ENCODE measurements around the gene HCK. TPM values are rescaled to one million over a fixed set of nuclear protein-coding genes. Genes with fewer than 3 reads are reported as not detected.

The HCK gene
- total RNA-seq, 1 experiment from 2014 or later: 0.17 TPM

GRCh38 chr20:32075534-32075933, 23.5 kb downstream of the HCK start:
- no peaks in the 10 kb centered on the region for H3K9me3 ChIP-seq (ENCODE audit: control insufficient read depth in 1 of 2, insufficient read depth in 1 of 2, low read depth in 1 of 2, low read length in 2 of 2)
- H3K79me2 ChIP-seq (ENCODE audit: insufficient read depth, low read length): no peaks in the 10 kb centered on the region
- ChIA-PET POLR2A (no interaction called here), CTCF (no interaction called here), RAD21 (ENCODE audit: low non-redundant PET in 1 of 2, low total read pairs in 2 of 2, uncharacterized antibody in 2 of 2, unreplicated experiment in 2 of 2) (no interaction called here)
- DNase-seq (ENCODE audit: low read depth, low spot score) (no peak), ATAC-seq (no peak)
- H3K9me2 ChIP-seq (ENCODE audit: insufficient read depth): no peaks in the 10 kb centered on the region
- H3K4me2 ChIP-seq (ENCODE audit: low read length): no peak overlapping the region
- no peak overlapping the region for H2AFZ ChIP-seq (ENCODE audit: low read depth, low read length, poor library complexity, severe bottlenecking)
- no peak overlapping the region for H3K4me3 ChIP-seq (replicated peaks in 1 of 2; ENCODE audit: low read depth in 1 of 2, low read length in 2 of 2)
- peaks cover 0 to 9% of the 10 kb centered on the region in 2 experiments; a peak in 3 of 4 replicates for H3K4me1 ChIP-seq (ENCODE audit: control insufficient read depth in 1 of 2, insufficient read depth in 2 of 2, low read length in 2 of 2)
- no peak for TF ChIP-seq ZNF274 (IDR thresholded peaks at IDR 0.05; ENCODE audit: low read depth, low read length)
- no peak for TF ChIP-seq CTCF (IDR thresholded peaks at IDR 0.05 in 2 of 3, conservative IDR thresholded peaks at IDR 0.05 in 1 of 3; ENCODE audit: borderline replicate concordance in 1 of 3, insufficient read depth in 1 of 3, low read depth in 2 of 3, low read length in 2 of 3)
- TF ChIP-seq YY1 (IDR thresholded peaks at IDR 0.05; ENCODE audit: extremely low read depth, insufficient replicate concordance, low read depth, low read length): no peak
- H3K27ac ChIP-seq (ENCODE audit: low read depth, low read length): no peak overlapping the region
- H3K27me3 ChIP-seq (ENCODE audit: insufficient read depth, low read length): 0 out of 2 replicates have a peak, but pooled peaks cover 5% of the 10 kb centered on the region
- H3K9ac ChIP-seq (ENCODE audit: low read length): no peak overlapping the region
- H4K20me1 ChIP-seq (ENCODE audit: insufficient read depth): no peaks in the 10 kb centered on the region
- no TSS peak for BruUV-seq (replicated peaks)
- intact Hi-C loops (cut with micrococcal nuclease): no loop called here
- H3K36me3 ChIP-seq (ENCODE audit: control insufficient read depth in 1 of 2, insufficient read depth in 2 of 2, low read length in 2 of 2): no peaks in the 10 kb centered on the region

GRCh38 chr20:32077190-32077589, 25.1 kb downstream of the HCK start:
- H3K9me2 ChIP-seq (ENCODE audit: insufficient read depth): no peaks in the 10 kb centered on the region
- no peaks in the 10 kb centered on the region for H3K9me3 ChIP-seq (ENCODE audit: control insufficient read depth in 1 of 2, insufficient read depth in 1 of 2, low read depth in 1 of 2, low read length in 2 of 2)
- no peak overlapping the region for H3K9ac ChIP-seq (ENCODE audit: low read length)
- H3K79me2 ChIP-seq (ENCODE audit: insufficient read depth, low read length): no peaks in the 10 kb centered on the region
- 0 out of 2 replicates have a peak, but pooled peaks cover 5% of the 10 kb centered on the region for H3K27me3 ChIP-seq (ENCODE audit: insufficient read depth, low read length)
- POLR2A ChIA-PET: no interaction called here
- intact Hi-C loops (cut with micrococcal nuclease): no loop called here
- no peak overlapping the region for H3K4me3 ChIP-seq (replicated peaks in 1 of 2; ENCODE audit: low read depth in 1 of 2, low read length in 2 of 2)
- H2AFZ ChIP-seq (ENCODE audit: low read depth, low read length, poor library complexity, severe bottlenecking): no peak overlapping the region
- BruUV-seq (replicated peaks): no TSS peak
- no peak overlapping the region for H3K27ac ChIP-seq (ENCODE audit: low read depth, low read length)
- no peak for ATAC-seq
- RAD21 ChIA-PET (ENCODE audit: low non-redundant PET in 1 of 2, low total read pairs in 2 of 2, uncharacterized antibody in 2 of 2, unreplicated experiment in 2 of 2): no interaction called here
- H3K4me2 ChIP-seq (ENCODE audit: low read length): no peak overlapping the region
- DNase-seq (ENCODE audit: low read depth, low spot score): no peak
- H3K36me3 ChIP-seq (ENCODE audit: control insufficient read depth in 1 of 2, insufficient read depth in 2 of 2, low read length in 2 of 2): no peaks in the 10 kb centered on the region
- H4K20me1 ChIP-seq (ENCODE audit: insufficient read depth): no peaks in the 10 kb centered on the region
- H3K4me1 ChIP-seq (ENCODE audit: control insufficient read depth in 1 of 2, insufficient read depth in 2 of 2, low read length in 2 of 2): peaks cover 0 to 9% of the 10 kb centered on the region in 2 experiments; a peak in 3 of 4 replicates
- CTCF ChIA-PET: no interaction called here
- TF ChIP-seq CTCF (IDR thresholded peaks at IDR 0.05 in 2 of 3, conservative IDR thresholded peaks at IDR 0.05 in 1 of 3; ENCODE audit: borderline replicate concordance in 1 of 3, insufficient read depth in 1 of 3, low read depth in 2 of 3, low read length in 2 of 3): no peak
- TF ChIP-seq RAD21 (IDR thresholded peaks at IDR 0.05; ENCODE audit: low read depth): no peak
- no peak for TF ChIP-seq EGR1 (IDR thresholded peaks at IDR 0.05; ENCODE audit: low read depth)
- TF ChIP-seq EZH2 (IDR thresholded peaks at IDR 0.05): no peak
- no peak for TF ChIP-seq ATF3 (IDR thresholded peaks at IDR 0.05)
- no peak for TF ChIP-seq YY1 (IDR thresholded peaks at IDR 0.05; ENCODE audit: extremely low read depth, insufficient replicate concordance, low read depth, low read length)
- TF ChIP-seq MAX (IDR thresholded peaks at IDR 0.05): no peak
- TF ChIP-seq TCF7L2 (IDR thresholded peaks at IDR 0.05; ENCODE audit: borderline replicate concordance, extremely low read depth, insufficient read depth, insufficient read length): no peak
- TF ChIP-seq REST (IDR thresholded peaks at IDR 0.05; ENCODE audit: low read depth): no peak
